Activated naive CD4-positive, alpha-beta T cell treated with anti-CD3 and anti-CD28 coated beads for 36 hours (primary cell): ENCODE data around the gene ZFTA. TPM values are rescaled to one million over a fixed set of nuclear protein-coding genes. Genes with fewer than 3 reads are reported as not detected.

Experiments
- CTCF ChIA-PET: fragments of 350-600 bp; sonication (Branson Sonifier 250); formaldehyde crosslinking; loops from one replicate; lab custom pipeline; 2021; ENCODE audit warnings: antibody characterized with exemption; lab: Charles Lee
- DNase-seq: peaks from one replicate; pipeline ENCODE4 v3.0.0-alpha.2; 2020
- H3K27ac Mint-ChIP-seq: one replicate; pipeline ENCODE4 v1.8.0; 2021; ENCODE audit warnings: mild to moderate bottlenecking, mixed read lengths
- H3K27me3 Mint-ChIP-seq: one replicate; pipeline ENCODE4 v1.8.0; 2021; ENCODE audit warnings: low read depth, mixed read lengths
- H3K36me3 Mint-ChIP-seq: one replicate; pipeline ENCODE4 v1.8.0; 2021; ENCODE audit warnings: low read depth, mixed read lengths
- H3K4me1 Mint-ChIP-seq: one replicate; pipeline ENCODE4 v1.8.0; 2021; ENCODE audit warnings: low read depth, mixed read lengths
- H3K4me3 Mint-ChIP-seq: one replicate; pipeline ENCODE4 v1.8.0; 2021; ENCODE audit warnings: mild to moderate bottlenecking, moderate library complexity, mixed read lengths
- H3K9me3 Mint-ChIP-seq: one replicate; pipeline ENCODE4 v1.8.0; 2021; ENCODE audit warnings: mixed read lengths
- intact Hi-C: fragments of 100-400 bp; cut with micrococcal nuclease; formaldehyde crosslinking; loops from one replicate; pipeline ENCODE4 v1.15.1; 2023
- total RNA-seq, 2 experiments: library from RNA; stranded (reverse); gene quantifications; one replicate each; pipeline ENCODE4 v1.2.3, GENCODE V29; 2021

Gene ZFTA
- total RNA-seq, 2 experiments from 2014 or later = 0.91 TPM

- no peak overlapping the region for H3K4me3 Mint-ChIP-seq
- H3K27me3 Mint-ChIP-seq = no peaks in the 10 kb centered on the region
- no peaks in the 10 kb centered on the region for H3K9me3 Mint-ChIP-seq
- CTCF ChIA-PET = interaction anchor here (0.8 to 3.7 kb wide), 4 partner anchors 9 to 110 kb away, joined by 3 to 32 read pairs (median 5); no protein-coding TSS in a partner anchor
- peaks cover 2% of the 10 kb centered on the region for H3K4me1 Mint-ChIP-seq
- DNase-seq = no peak
- no peaks in the 10 kb centered on the region for H3K36me3 Mint-ChIP-seq
- H3K27ac Mint-ChIP-seq = no peak overlapping the region
- intact Hi-C loops = no loop called here
These were observed 31.7 kb downstream of the ZFTA start for GRCh38 chr11:63736864-63737263.

GRCh38 chr11:63729326-63729725 is 39.2 kb downstream of the ZFTA start:
- intact Hi-C loops = no loop called here
- H3K36me3 Mint-ChIP-seq = no peaks in the 10 kb centered on the region
- no peak for DNase-seq
- H3K9me3 Mint-ChIP-seq = no peaks in the 10 kb centered on the region
- no peak overlapping the region for H3K4me3 Mint-ChIP-seq
- CTCF ChIA-PET = interaction anchor here (2.1 kb wide), 1 partner anchor 8 kb away, joined by 7 read pairs; no protein-coding TSS in a partner anchor
- no peak overlapping the region for H3K27ac Mint-ChIP-seq
- H3K27me3 Mint-ChIP-seq = no peaks in the 10 kb centered on the region
- H3K4me1 Mint-ChIP-seq = no peaks in the 10 kb centered on the region

- H3K36me3 Mint-ChIP-seq = no peaks in the 10 kb centered on the region
- H3K4me3 Mint-ChIP-seq = no peak overlapping the region
- CTCF ChIA-PET = interaction anchor here (0.6 kb wide), 1 partner anchor 484 kb away, joined by 3 read pairs; no protein-coding TSS in a partner anchor
- no peaks in the 10 kb centered on the region for H3K9me3 Mint-ChIP-seq
- intact Hi-C loops = no loop called here
- no peak overlapping the region for H3K27ac Mint-ChIP-seq
- no peaks in the 10 kb centered on the region for H3K27me3 Mint-ChIP-seq
- no peak for DNase-seq
- no peaks in the 10 kb centered on the region for H3K4me1 Mint-ChIP-seq
These were observed 48.0 kb downstream of the ZFTA start for GRCh38 chr11:63720611-63721010.

GRCh38 chr11:63719987-63720386 is 48.6 kb downstream of the ZFTA start:
- CTCF ChIA-PET = interaction anchor here (0.6 kb wide), 1 partner anchor 485 kb away, joined by 3 read pairs; no protein-coding TSS in a partner anchor
- no peaks in the 10 kb centered on the region for H3K9me3 Mint-ChIP-seq
- DNase-seq = no peak
- H3K4me1 Mint-ChIP-seq = peaks cover 5% of the 10 kb centered on the region
- no peak overlapping the region for H3K4me3 Mint-ChIP-seq
- no peaks in the 10 kb centered on the region for H3K36me3 Mint-ChIP-seq
- no peak overlapping the region for H3K27ac Mint-ChIP-seq
- intact Hi-C loops = no loop called here
- H3K27me3 Mint-ChIP-seq = no peaks in the 10 kb centered on the region

- Mint-ChIP-seq H3K36me3 (no peaks in the 10 kb centered on the region), H3K27ac (no peak overlapping the region), H3K4me1 (peaks cover 6% of the 10 kb centered on the region), H3K4me3 (no peak overlapping the region), H3K9me3 (no peaks in the 10 kb centered on the region), H3K27me3 (no peaks in the 10 kb centered on the region)
- intact Hi-C loops = no loop called here
- CTCF ChIA-PET = no interaction called here
- DNase-seq = no peak
These were observed 49.6 kb downstream of the ZFTA start for GRCh38 chr11:63719001-63719400.

Other genes with a start within 250 kb of the ZFTA start
- 10 to 100 TPM; 16.1 to 16.6 TPM for gene PLAAT4, start 232.0 kb downstream of the ZFTA start, total RNA-seq
- gene PLAAT2, start 205.4 kb downstream of the ZFTA start, total RNA-seq = not detected
- gene PLAAT3, start 154.3 kb downstream of the ZFTA start, total RNA-seq = 1 to 10 TPM; 3.5 to 3.7 TPM
- gene ATL3, start 97.4 kb downstream of the ZFTA start, total RNA-seq = 10 to 100 TPM; 19.5 to 21.0 TPM
- 10 to 100 TPM; 46.7 to 47.6 TPM for gene RTN3, start 87.3 kb downstream of the ZFTA start, total RNA-seq
- 10 to 100 TPM; 15.3 to 15.4 TPM for gene SPINDOC, start 44.7 kb upstream of the ZFTA start, total RNA-seq
- 10 to 100 TPM; 15.8 to 17.6 TPM for gene MARK2, start 70.3 kb upstream of the ZFTA start, total RNA-seq
- under 1 TPM; 0.17 to 0.19 TPM for gene RCOR2, start 148.4 kb upstream of the ZFTA start, total RNA-seq
- 10 to 100 TPM; 10.3 to 13.2 TPM for gene NAA40, start 170.2 kb upstream of the ZFTA start, total RNA-seq
- gene COX8A, start 205.8 kb upstream of the ZFTA start, total RNA-seq = 100 to 1,000 TPM; 669 to 675 TPM
- 10 to 100 TPM; 61.9 to 63.0 TPM for gene OTUB1, start 217.7 kb upstream of the ZFTA start, total RNA-seq